Endothelial cell (in vitro differentiated cells): Measurements from ENCODE around the gene ZBTB1. TPM values are rescaled to one million over a fixed set of nuclear protein-coding genes. Genes with fewer than 3 reads are reported as not detected.
"Not testable (repeated sequence)": the region's sequence is repeated elsewhere in the genome, so short reads cannot be mapped to it uniquely, and the experiment has no call there.

Experiments used
- DNase-seq: peaks from one replicate; pipeline ENCODE4 v3.0.0; 2021; ENCODE audit warnings: low spot score
- H3K27ac Mint-ChIP-seq: one replicate; pipeline ENCODE4 v1.8.0; 2021; ENCODE audit warnings: mixed read lengths, inconsistent platforms; ENCODE audit not compliant: unreplicated experiment
- H3K27me3 Mint-ChIP-seq: one replicate; pipeline ENCODE4 v1.8.0; 2021; ENCODE audit warnings: mild to moderate bottlenecking, moderate library complexity, mixed read lengths, inconsistent platforms; ENCODE audit not compliant: unreplicated experiment
- H3K36me3 Mint-ChIP-seq: one replicate; pipeline ENCODE4 v1.8.0; 2021; ENCODE audit warnings: mild to moderate bottlenecking, low read depth, mixed read lengths, inconsistent platforms; ENCODE audit not compliant: unreplicated experiment
- H3K4me1 Mint-ChIP-seq: one replicate; pipeline ENCODE4 v1.8.0; 2021; ENCODE audit warnings: mild to moderate bottlenecking, mixed read lengths, inconsistent platforms; ENCODE audit not compliant: unreplicated experiment
- H3K4me3 Mint-ChIP-seq: one replicate; pipeline ENCODE4 v1.8.0; 2021; ENCODE audit warnings: mild to moderate bottlenecking, mixed read lengths, inconsistent platforms; ENCODE audit not compliant: unreplicated experiment
- H3K9me3 Mint-ChIP-seq: one replicate; pipeline ENCODE4 v1.8.0; 2021; ENCODE audit warnings: mixed read lengths, inconsistent platforms; ENCODE audit not compliant: unreplicated experiment
- total RNA-seq: library from RNA; stranded (reverse); fragmentation: NEBNext Ultra II Directional; extraction: Animal tissue kit (Norgen Biotek cat#: 25700); gene quantifications from one replicate; pipeline ENCODE4 v1.2.1, GENCODE V29; 2021; ENCODE audit not compliant: unreplicated experiment
- TF ChIP-seq, protein P1 (sequence below): fragments of 200-600 bp; sonication (generic); IDR thresholded peaks from one replicate; pipeline ENCODE4 v1.5.0; 2021; ENCODE audit warnings: antibody characterized with exemption; ENCODE audit not compliant: unreplicated experiment

ZBTB1 gene
- total RNA-seq, 1 donor from 2014 or later: 57.8 TPM

DNA sequence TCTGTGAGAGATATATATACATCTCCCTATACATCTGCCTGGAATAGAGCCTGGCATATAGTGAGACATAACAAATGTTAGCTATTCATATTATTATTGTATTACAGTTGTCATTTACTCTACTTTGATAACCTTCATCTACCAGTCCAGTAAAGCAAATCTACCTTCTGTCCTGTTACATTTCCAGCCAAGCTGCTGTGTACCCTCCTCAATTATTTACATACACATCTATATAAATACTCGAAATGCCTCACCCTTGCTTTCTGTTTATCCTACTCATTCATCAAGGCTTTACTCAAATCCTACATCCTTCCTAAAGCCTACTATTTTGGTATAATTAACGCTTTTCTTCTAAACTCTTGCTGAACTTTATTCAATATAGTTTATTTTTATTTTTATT lies 8.7 kb downstream of the ZBTB1 start:
- no peak overlapping the region for H3K27ac Mint-ChIP-seq
- H3K4me3 Mint-ChIP-seq: no peak overlapping the region
- H3K4me1 Mint-ChIP-seq: peaks cover 27% of the 10 kb centered on the region
- TF ChIP-seq, protein P1, sequence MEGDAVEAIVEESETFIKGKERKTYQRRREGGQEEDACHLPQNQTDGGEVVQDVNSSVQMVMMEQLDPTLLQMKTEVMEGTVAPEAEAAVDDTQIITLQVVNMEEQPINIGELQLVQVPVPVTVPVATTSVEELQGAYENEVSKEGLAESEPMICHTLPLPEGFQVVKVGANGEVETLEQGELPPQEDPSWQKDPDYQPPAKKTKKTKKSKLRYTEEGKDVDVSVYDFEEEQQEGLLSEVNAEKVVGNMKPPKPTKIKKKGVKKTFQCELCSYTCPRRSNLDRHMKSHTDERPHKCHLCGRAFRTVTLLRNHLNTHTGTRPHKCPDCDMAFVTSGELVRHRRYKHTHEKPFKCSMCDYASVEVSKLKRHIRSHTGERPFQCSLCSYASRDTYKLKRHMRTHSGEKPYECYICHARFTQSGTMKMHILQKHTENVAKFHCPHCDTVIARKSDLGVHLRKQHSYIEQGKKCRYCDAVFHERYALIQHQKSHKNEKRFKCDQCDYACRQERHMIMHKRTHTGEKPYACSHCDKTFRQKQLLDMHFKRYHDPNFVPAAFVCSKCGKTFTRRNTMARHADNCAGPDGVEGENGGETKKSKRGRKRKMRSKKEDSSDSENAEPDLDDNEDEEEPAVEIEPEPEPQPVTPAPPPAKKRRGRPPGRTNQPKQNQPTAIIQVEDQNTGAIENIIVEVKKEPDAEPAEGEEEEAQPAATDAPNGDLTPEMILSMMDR: no peak
- DNase-seq: no peak
- no peaks in the 10 kb centered on the region for H3K9me3 Mint-ChIP-seq
- no peaks in the 10 kb centered on the region for H3K36me3 Mint-ChIP-seq
- H3K27me3 Mint-ChIP-seq: no peaks in the 10 kb centered on the region

DNA sequence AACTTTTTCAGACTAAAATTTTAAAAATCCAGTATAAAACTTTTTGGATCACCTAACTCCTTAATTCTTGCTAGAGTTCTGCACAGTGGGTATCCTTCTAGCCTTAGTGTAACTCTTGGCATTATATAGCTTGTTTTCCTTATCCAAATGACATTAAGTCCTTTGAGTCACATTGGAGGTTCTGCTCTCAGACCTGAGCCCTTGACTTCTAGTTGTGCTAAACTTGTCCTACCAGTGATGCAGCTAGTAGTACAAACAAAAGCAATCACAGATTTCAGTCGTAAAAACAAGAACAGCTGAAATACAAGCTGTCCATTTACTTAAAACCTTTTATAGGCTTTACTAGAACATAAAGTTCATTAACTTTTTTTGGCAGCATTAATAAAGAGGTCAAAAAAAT lies 10.5 kb downstream of the ZBTB1 start:
- no peak overlapping the region for H3K27ac Mint-ChIP-seq
- H3K36me3 Mint-ChIP-seq: no peaks in the 10 kb centered on the region
- TF ChIP-seq, protein P1: no peak
- peaks cover 1% of the 10 kb centered on the region for H3K27me3 Mint-ChIP-seq
- H3K4me1 Mint-ChIP-seq: peaks cover 16% of the 10 kb centered on the region
- DNase-seq: no peak
- no peaks in the 10 kb centered on the region for H3K9me3 Mint-ChIP-seq
- no peak overlapping the region for H3K4me3 Mint-ChIP-seq

GRCh38 chr14:64516969-64517368 lies 12.4 kb downstream of the ZBTB1 start:
- DNase-seq: no peak
- Mint-ChIP-seq H3K4me1 (no peaks in the 10 kb centered on the region), H3K27ac (no peak overlapping the region), H3K36me3 (no peaks in the 10 kb centered on the region), H3K4me3 (no peak overlapping the region), H3K9me3 (no peaks in the 10 kb centered on the region), H3K27me3 (peaks cover 1% of the 10 kb centered on the region)
- TF ChIP-seq, protein P1: no peak

GRCh38 chr14:64517667-64518066 lies 13.1 kb downstream of the ZBTB1 start:
- H3K36me3 Mint-ChIP-seq, H3K27me3 Mint-ChIP-seq, H3K27ac Mint-ChIP-seq, H3K9me3 Mint-ChIP-seq, H3K4me3 Mint-ChIP-seq, H3K4me1 Mint-ChIP-seq, DNase-seq: not testable (repeated sequence)

DNA sequence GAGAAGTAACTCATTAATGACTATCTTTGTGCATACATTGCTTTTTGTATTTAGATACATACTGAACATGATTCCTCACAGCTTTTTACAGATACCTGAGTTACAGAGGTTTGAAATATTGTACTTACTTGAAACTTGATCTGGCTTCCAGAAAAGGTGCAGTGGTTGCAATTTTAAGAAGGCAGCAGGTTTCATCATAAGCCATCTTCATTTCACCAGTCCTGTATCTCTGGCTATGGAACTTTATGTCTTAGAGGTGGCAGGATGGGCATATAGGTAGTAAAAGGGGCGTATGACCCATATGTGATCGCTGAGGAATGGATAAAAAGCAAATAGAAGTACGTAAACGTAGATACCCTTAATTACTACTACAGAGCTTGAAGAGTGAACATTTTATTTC lies 13.7 kb downstream of the ZBTB1 start:
- TF ChIP-seq, protein P1: no peak
- no peaks in the 10 kb centered on the region for H3K36me3 Mint-ChIP-seq

GRCh38 chr14:64520699-64521098 lies 16.1 kb downstream of the ZBTB1 start:
- TF ChIP-seq, protein P1: no peak
- no peaks in the 10 kb centered on the region for H3K4me1 Mint-ChIP-seq
- H3K9me3 Mint-ChIP-seq: no peaks in the 10 kb centered on the region
- H3K36me3 Mint-ChIP-seq: no peaks in the 10 kb centered on the region
- no peak overlapping the region for H3K27ac Mint-ChIP-seq
- DNase-seq: no peak
- peaks cover 1% of the 10 kb centered on the region for H3K27me3 Mint-ChIP-seq
- no peak overlapping the region for H3K4me3 Mint-ChIP-seq

More for the DNA sequence above, 13.7 kb downstream of the ZBTB1 start:
- Mint-ChIP-seq H3K27ac (no peak overlapping the region), H3K4me3 (no peak overlapping the region), H3K27me3 (peaks cover 1% of the 10 kb centered on the region), H3K9me3 (no peaks in the 10 kb centered on the region), H3K4me1 (no peaks in the 10 kb centered on the region)
- no peak for DNase-seq
